Measurements from ENCODE around the gene RAD18. TPM values are rescaled to one million over a fixed set of nuclear protein-coding genes. Genes with fewer than 3 reads are reported as not detected.

Gene RAD18, protein sequence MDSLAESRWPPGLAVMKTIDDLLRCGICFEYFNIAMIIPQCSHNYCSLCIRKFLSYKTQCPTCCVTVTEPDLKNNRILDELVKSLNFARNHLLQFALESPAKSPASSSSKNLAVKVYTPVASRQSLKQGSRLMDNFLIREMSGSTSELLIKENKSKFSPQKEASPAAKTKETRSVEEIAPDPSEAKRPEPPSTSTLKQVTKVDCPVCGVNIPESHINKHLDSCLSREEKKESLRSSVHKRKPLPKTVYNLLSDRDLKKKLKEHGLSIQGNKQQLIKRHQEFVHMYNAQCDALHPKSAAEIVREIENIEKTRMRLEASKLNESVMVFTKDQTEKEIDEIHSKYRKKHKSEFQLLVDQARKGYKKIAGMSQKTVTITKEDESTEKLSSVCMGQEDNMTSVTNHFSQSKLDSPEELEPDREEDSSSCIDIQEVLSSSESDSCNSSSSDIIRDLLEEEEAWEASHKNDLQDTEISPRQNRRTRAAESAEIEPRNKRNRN
- total RNA-seq (ENCODE audit: low replicate concordance) = 13.9 and 22.1 TPM in 2 replicates

DNA sequence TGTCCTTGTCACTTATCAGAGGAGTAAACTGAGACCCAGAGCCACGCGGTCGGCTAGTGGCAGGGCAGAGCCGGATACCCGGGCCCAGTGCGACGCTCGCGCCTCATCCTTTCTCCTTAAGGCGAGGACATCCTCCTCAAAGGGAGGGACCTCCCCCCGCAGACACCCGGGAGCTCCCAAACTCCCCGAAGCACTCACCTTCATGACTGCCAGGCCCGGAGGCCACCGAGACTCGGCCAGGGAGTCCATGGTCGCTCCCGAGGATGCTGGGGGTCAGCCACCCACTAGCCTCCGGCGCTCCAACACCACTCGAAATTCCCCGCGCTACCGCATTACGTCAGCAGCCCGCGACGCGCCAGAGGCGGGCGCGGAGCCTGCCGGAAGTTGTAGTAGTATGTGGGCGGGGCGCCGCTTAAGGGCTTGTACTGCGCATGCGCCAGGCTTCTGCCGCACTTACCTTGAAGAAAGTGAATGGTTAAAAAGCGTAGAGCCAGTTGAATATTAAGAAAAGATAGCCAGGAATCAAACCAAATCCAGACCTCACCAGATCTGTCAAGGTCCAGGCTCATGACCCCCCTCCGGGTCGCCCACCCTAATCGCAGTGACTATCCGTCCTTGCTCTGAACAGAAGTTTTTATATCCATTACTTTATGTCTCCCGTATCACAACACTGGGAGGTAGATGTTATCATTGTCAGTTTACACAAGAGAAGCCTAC is at the start of gene RAD18:
Gene RAD18, minus strand, starts transcription at position 336 of the 717 bp plus-strand sequence. Its CDS starts 87 bp downstream, at position 249.
- Histone ChIP-seq H4K20me1 (ENCODE audit: low read depth) (no peaks in the 10 kb centered on the region), H2AFZ (replicated peaks) (peak within 1 kb of the TSS; percentile 93), H3K4me2 (peak within 1 kb of the TSS; percentile 85), H3K79me2 (ENCODE audit: low read depth) (peaks cover 48% of the 10 kb centered on the region), H3K9me3 (ENCODE audit: low read depth) (no peaks in the 10 kb centered on the region), H3K36me3 (no peaks in the 10 kb centered on the region), H3K4me3 (peak within 1 kb of the TSS; percentile 66), H3K9ac (peak within 1 kb of the TSS; percentile 62), H3F3A (ENCODE audit: low read depth) (peaks cover 11% of the 10 kb centered on the region), H3K4me1 (peaks cover 10% of the 10 kb centered on the region), H3K27ac (no peak within 1 kb of the TSS), H3K27me3 (no peaks in the 10 kb centered on the region)
- TF ChIP-seq EZH2phosphoT487 (IDR thresholded peaks at IDR 0.05) (no peak), EZH2 (IDR thresholded peaks at IDR 0.05) (no peak)
- TF ChIP-seq, protein P1, sequence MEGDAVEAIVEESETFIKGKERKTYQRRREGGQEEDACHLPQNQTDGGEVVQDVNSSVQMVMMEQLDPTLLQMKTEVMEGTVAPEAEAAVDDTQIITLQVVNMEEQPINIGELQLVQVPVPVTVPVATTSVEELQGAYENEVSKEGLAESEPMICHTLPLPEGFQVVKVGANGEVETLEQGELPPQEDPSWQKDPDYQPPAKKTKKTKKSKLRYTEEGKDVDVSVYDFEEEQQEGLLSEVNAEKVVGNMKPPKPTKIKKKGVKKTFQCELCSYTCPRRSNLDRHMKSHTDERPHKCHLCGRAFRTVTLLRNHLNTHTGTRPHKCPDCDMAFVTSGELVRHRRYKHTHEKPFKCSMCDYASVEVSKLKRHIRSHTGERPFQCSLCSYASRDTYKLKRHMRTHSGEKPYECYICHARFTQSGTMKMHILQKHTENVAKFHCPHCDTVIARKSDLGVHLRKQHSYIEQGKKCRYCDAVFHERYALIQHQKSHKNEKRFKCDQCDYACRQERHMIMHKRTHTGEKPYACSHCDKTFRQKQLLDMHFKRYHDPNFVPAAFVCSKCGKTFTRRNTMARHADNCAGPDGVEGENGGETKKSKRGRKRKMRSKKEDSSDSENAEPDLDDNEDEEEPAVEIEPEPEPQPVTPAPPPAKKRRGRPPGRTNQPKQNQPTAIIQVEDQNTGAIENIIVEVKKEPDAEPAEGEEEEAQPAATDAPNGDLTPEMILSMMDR (IDR thresholded peaks at IDR 0.05) = no peak
- no peaks in the 10 kb centered on the region for H3K9me3 Mint-ChIP-seq
- peaks cover 10% of the 10 kb centered on the region for H3K27me3 Mint-ChIP-seq (ENCODE audit: insufficient read depth, low read depth)
- peak within 1 kb of the TSS; percentile 35 for H3K27ac Mint-ChIP-seq
- DNase-seq (ENCODE audit: low spot score) = peak; percentile 97
- no peaks in the 10 kb centered on the region for H3K36me3 Mint-ChIP-seq
- H3K4me1 Mint-ChIP-seq = peaks cover 18% of the 10 kb centered on the region
- peak within 1 kb of the TSS; percentile 96 for H3K4me3 Mint-ChIP-seq

DNA sequence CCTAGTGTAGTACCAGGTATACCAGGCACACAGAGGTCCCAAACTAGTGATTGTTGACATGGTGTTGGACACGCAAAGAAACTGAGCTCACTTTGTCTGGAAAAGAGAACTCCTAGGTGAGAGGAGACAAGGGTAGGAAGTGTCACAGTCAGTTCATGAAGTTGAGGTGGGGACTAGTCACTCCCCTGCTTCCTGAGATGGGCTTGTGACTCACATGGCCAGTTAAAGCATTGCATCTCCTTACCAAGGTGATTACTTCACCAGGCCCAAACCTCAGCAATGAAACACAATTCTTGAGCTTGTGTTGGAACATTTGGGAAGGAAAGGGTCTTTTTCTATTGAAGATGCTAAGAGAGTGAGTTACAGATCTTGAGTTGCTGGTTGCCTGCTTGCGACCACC is 49.2 kb upstream of the RAD18 start:
- Mint-ChIP-seq H3K36me3 (peaks cover 62% of the 10 kb centered on the region), H3K4me3 (no peak overlapping the region), H3K27me3 (ENCODE audit: insufficient read depth, low read depth) (peaks cover 9% of the 10 kb centered on the region), H3K4me1 (peaks cover 13% of the 10 kb centered on the region), H3K27ac (no peak overlapping the region), H3K9me3 (no peaks in the 10 kb centered on the region)
- TF ChIP-seq EZH2phosphoT487 (IDR thresholded peaks at IDR 0.05) (no peak), EZH2 (IDR thresholded peaks at IDR 0.05) (no peak)
- TF ChIP-seq, protein P1 (IDR thresholded peaks at IDR 0.05) = no peak
- no peak overlapping the region for H2AFZ ChIP-seq (replicated peaks)
- H3K36me3 ChIP-seq = no peaks in the 10 kb centered on the region
- no peaks in the 10 kb centered on the region for H3K9me3 ChIP-seq (ENCODE audit: low read depth)
- H3K79me2 ChIP-seq (ENCODE audit: low read depth) = no peaks in the 10 kb centered on the region
- H3K27me3 ChIP-seq = no peaks in the 10 kb centered on the region
- H3K27ac ChIP-seq = no peak overlapping the region
- H3K4me3 ChIP-seq = no peak overlapping the region
- peaks cover 9% of the 10 kb centered on the region for H3F3A ChIP-seq (ENCODE audit: low read depth)
- H3K4me2 ChIP-seq = no peak overlapping the region
- H3K9ac ChIP-seq = no peak overlapping the region
- no peak for DNase-seq (ENCODE audit: low spot score)
- peaks cover 8% of the 10 kb centered on the region for H3K4me1 ChIP-seq
- no peaks in the 10 kb centered on the region for H4K20me1 ChIP-seq (ENCODE audit: low read depth)

DNA sequence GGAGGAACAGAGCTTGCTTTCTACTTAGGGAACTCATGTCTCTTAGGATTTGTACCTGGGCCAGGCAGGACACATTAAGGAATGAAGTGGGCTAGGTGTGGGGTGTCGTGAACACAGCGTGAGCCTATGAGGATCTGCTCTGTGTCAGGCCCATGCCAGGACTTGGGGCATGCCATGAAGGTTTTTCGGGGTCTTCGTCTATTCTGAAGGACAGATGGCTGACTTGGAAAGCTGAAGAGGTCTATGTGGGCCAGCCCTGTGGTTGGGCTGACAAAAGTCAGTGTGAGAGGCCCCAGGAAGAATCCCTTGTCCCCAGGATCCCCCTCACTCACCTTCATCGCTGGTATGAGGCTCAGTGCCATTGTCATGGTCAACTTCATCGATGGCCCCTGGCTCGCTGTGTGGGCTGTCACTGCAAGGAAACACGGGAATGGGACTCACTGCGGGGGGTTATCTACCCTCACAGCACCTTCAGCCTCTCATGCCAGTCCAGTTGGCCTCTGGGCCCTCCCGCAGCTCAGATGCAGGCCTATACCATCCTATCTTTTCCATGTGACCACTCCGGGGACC is 46.8 kb upstream of the RAD18 start:
- H3K36me3 Mint-ChIP-seq = peaks cover 59% of the 10 kb centered on the region
- no peaks in the 10 kb centered on the region for H3K9me3 Mint-ChIP-seq
- TF ChIP-seq EZH2phosphoT487 (IDR thresholded peaks at IDR 0.05) (no peak), EZH2 (IDR thresholded peaks at IDR 0.05) (no peak)
- TF ChIP-seq, protein P1 (IDR thresholded peaks at IDR 0.05) = no peak
- peaks cover 11% of the 10 kb centered on the region for H3K27me3 Mint-ChIP-seq (ENCODE audit: insufficient read depth, low read depth)
- DNase-seq (ENCODE audit: low spot score) = no peak
- no peak overlapping the region for H3K9ac ChIP-seq
- peak overlapping the region; percentile 60 for H3K27ac Mint-ChIP-seq
- H3K9me3 ChIP-seq (ENCODE audit: low read depth) = no peaks in the 10 kb centered on the region
- H3K4me3 ChIP-seq = no peak overlapping the region
- H3K27me3 ChIP-seq = no peaks in the 10 kb centered on the region
- peaks cover 9% of the 10 kb centered on the region for H3F3A ChIP-seq (ENCODE audit: low read depth)
- no peaks in the 10 kb centered on the region for H3K79me2 ChIP-seq (ENCODE audit: low read depth)
- no peaks in the 10 kb centered on the region for H4K20me1 ChIP-seq (ENCODE audit: low read depth)
- H3K4me2 ChIP-seq = no peak overlapping the region
- H3K4me1 ChIP-seq = peaks cover 8% of the 10 kb centered on the region
- no peaks in the 10 kb centered on the region for H3K36me3 ChIP-seq
- H3K27ac ChIP-seq = no peak overlapping the region
- no peak overlapping the region for H2AFZ ChIP-seq (replicated peaks)
- H3K4me1 Mint-ChIP-seq = peaks cover 11% of the 10 kb centered on the region
- H3K4me3 Mint-ChIP-seq = no peak overlapping the region

Measured in neural progenitor cell (in vitro differentiated cells).